HCT116 (cell line): ENCODE data around the gene IFT25. TPM values are rescaled to one million over a fixed set of nuclear protein-coding genes. Genes with fewer than 3 reads are reported as not detected.
A peak's percentile ranks its signal among the peaks of the same experiment; 100 is the strongest.

Source experiments
- ATAC-seq: fragments of 200-7000 bp; cut with Tn5 transposase; 2 replicates; pipeline ENCODE4 v1.9.1; 2020; ENCODE audit warnings: mild to moderate bottlenecking, moderate library complexity
- Bru-seq: library from RNA; stranded (reverse); fragments of 400-500 nt; gene quantifications from one replicate; lab custom pipeline; 2021; lab: Mats Ljungman, UMichigan
- BruChase-seq, 2 experiments: library from RNA; stranded (reverse); fragments of 400-500 nt; gene quantifications; one replicate each; lab custom pipeline; 2021; lab: Mats Ljungman, UMichigan
- BruUV-seq: library from RNA; stranded (reverse); fragments of 400-500 nt; replicated peaks from 2 replicates; lab custom pipeline; 2021; lab: Mats Ljungman, UMichigan
- CTCF ChIA-PET: fragments of 300-600 bp; sonication (Branson Sonifier 250); formaldehyde crosslinking; loops from one replicate; lab custom pipeline; 2021; ENCODE audit warnings: antibody characterized with exemption; lab: Charles Lee
- POLR2A ChIA-PET: fragments of 300-600, 350-600 bp; sonication (Branson Sonifier 250); formaldehyde crosslinking; loops from one replicate; lab custom pipeline; 2021; ENCODE audit warnings: antibody characterized with exemption; lab: Charles Lee
- RAD21 ChIA-PET, 2 experiments: fragments of 300-600 bp; sonication (Branson Sonifier 250); formaldehyde crosslinking; loops; one replicate each; lab custom pipeline; 2023; ENCODE audit warnings: low total read pairs in 2 of 2; ENCODE audit not compliant: uncharacterized antibody in 2 of 2, unreplicated experiment in 2 of 2, low non-redundant PET in 1 of 2; lab: Charles Lee
- DNase-seq: peaks from one replicate; pipeline ENCODE4 v3.0.0-alpha.2; 2010; ENCODE audit warnings: low read depth, low spot score
- H2AFZ ChIP-seq: fragments of 200-600 bp; shearing (Covaris generic), sonication (generic); 2 replicates; pipeline ENCODE4 v1.6.1; 2017; ENCODE audit warnings: low read depth, mixed run types, mixed read lengths, antibody characterized with exemption, low read length; ENCODE audit not compliant: poor library complexity, severe bottlenecking
- H3K27ac ChIP-seq: 2 replicates; pipeline ENCODE4 v1.5.1; 2012; ENCODE audit warnings: low read depth, low read length
- H3K27me3 ChIP-seq: fragments of 200-600 bp; sonication (generic); 2 replicates; pipeline ENCODE4 v1.6.1; 2016; ENCODE audit warnings: mixed run types, low read length, mixed read lengths; ENCODE audit not compliant: insufficient read depth
- H3K36me3 ChIP-seq, 2 experiments: fragments of 200-500 bp in 1 of 2; fragments of 200-600 bp in 1 of 2; sonication (Bioruptor generic) in 1 of 2; sonication (generic) in 1 of 2; 2 replicates each; pipeline versions ENCODE4 v1.5.1 to v1.6.1; 2014 to 2016; ENCODE audit warnings: low read length in 2 of 2, inconsistent platforms in 1 of 2, mixed read lengths in 1 of 2, mixed run types in 1 of 2; ENCODE audit not compliant: insufficient read depth in 2 of 2, control insufficient read depth in 1 of 2
- H3K4me1 ChIP-seq, 2 experiments: fragments of 200-600 bp in 1 of 2; sonication (generic) in 1 of 2; 2 replicates each; pipeline versions ENCODE4 v1.5.1 to v1.6.1; 2012 to 2017; ENCODE audit warnings: low read length in 2 of 2, inconsistent platforms in 1 of 2, mild to moderate bottlenecking in 1 of 2, mixed read lengths in 1 of 2, mixed run types in 1 of 2, moderate library complexity in 1 of 2; ENCODE audit not compliant: insufficient read depth in 2 of 2, control insufficient read depth in 1 of 2
- H3K4me2 ChIP-seq: fragments of 200-600 bp; sonication (generic); 2 replicates; pipeline ENCODE4 v1.6.1; 2017; ENCODE audit warnings: mixed run types, low read length, mixed read lengths
- H3K4me3 ChIP-seq, 2 experiments: fragments of 200-600 bp in 1 of 2; sonication (generic) in 1 of 2; replicated peaks in 1 of 2; 2 replicates each; pipeline ENCODE4 v1.5.1; 2011 to 2016; ENCODE audit warnings: low read length in 2 of 2, control low read depth in 1 of 2, low read depth in 1 of 2, mild to moderate bottlenecking in 1 of 2, mixed read lengths in 1 of 2, mixed run types in 1 of 2
- H3K79me2 ChIP-seq: fragments of 200-600 bp; sonication (generic); 2 replicates; pipeline ENCODE4 v1.6.1; 2017; ENCODE audit warnings: mild to moderate bottlenecking, mixed run types, low read length, moderate library complexity, mixed read lengths; ENCODE audit not compliant: insufficient read depth
- H3K9ac ChIP-seq: fragments of 200-600 bp; sonication (generic); 2 replicates; pipeline ENCODE4 v1.6.1; 2016; ENCODE audit warnings: low read length, mixed read lengths
- H3K9me2 ChIP-seq: fragments of 200-600 bp; sonication (generic), shearing (Covaris generic); 2 replicates; pipeline ENCODE4 v1.6.1; 2017; ENCODE audit warnings: mixed run types, mild to moderate bottlenecking, moderate library complexity; ENCODE audit not compliant: insufficient read depth
- H3K9me3 ChIP-seq, 2 experiments: fragments of 200-500 bp in 1 of 2; fragments of 200-600 bp in 1 of 2; sonication (Bioruptor generic) in 1 of 2; sonication (generic) in 1 of 2; 2 replicates each; pipeline ENCODE4 v1.6.1; 2014 to 2017; ENCODE audit warnings: low read length in 2 of 2, mixed read lengths in 2 of 2, inconsistent platforms in 1 of 2, low read depth in 1 of 2, mild to moderate bottlenecking in 1 of 2, mixed run types in 1 of 2, moderate library complexity in 1 of 2; ENCODE audit not compliant: control insufficient read depth in 1 of 2, insufficient read depth in 1 of 2
- H4K20me1 ChIP-seq: fragments of 200-600 bp; sonication (generic), shearing (Covaris generic); 2 replicates; pipeline ENCODE4 v1.6.1; 2017; ENCODE audit warnings: mixed run types, mild to moderate bottlenecking, moderate library complexity; ENCODE audit not compliant: insufficient read depth
- ATF3 ChIP-seq: IDR thresholded peaks from 2 replicates; pipeline ENCODE4 v1.6.1; 2012
- CTCF ChIP-seq, 3 experiments: fragments of 200-600 bp in 1 of 3; sonication (generic) in 1 of 3; IDR thresholded peaks in 2 of 3; conservative IDR thresholded peaks in 1 of 3; 2 replicates each; pipeline ENCODE4 v1.5.1; 2012 to 2017; ENCODE audit warnings: low read depth in 2 of 3, low read length in 2 of 3, antibody characterized with exemption in 1 of 3, borderline replicate concordance in 1 of 3, control low read depth in 1 of 3, mild to moderate bottlenecking in 1 of 3, mixed read lengths in 1 of 3, mixed run types in 1 of 3, moderate library complexity in 1 of 3; ENCODE audit not compliant: insufficient read depth in 1 of 3
- EGR1 ChIP-seq: IDR thresholded peaks from 2 replicates; pipeline ENCODE4 v1.6.1; 2012; ENCODE audit warnings: low read depth
- FOSL1 ChIP-seq: IDR thresholded peaks from 2 replicates; pipeline ENCODE4 v1.6.1; 2012; ENCODE audit warnings: low read depth
- JUND ChIP-seq: IDR thresholded peaks from 2 replicates; pipeline ENCODE4 v1.6.1; 2012
- POLR2A ChIP-seq: IDR thresholded peaks from 2 replicates; pipeline ENCODE4 v1.7.0; 2011; ENCODE audit warnings: borderline replicate concordance; ENCODE audit not compliant: insufficient read depth, insufficient read length; ENCODE audit errors: extremely low read depth
- POLR2AphosphoS5 ChIP-seq: IDR thresholded peaks from 2 replicates; pipeline ENCODE4 v1.6.1; 2011; ENCODE audit warnings: mild to moderate bottlenecking, low read depth, low read length, moderate library complexity
- REST ChIP-seq: IDR thresholded peaks from 2 replicates; pipeline ENCODE4 v1.6.1; 2012; ENCODE audit warnings: low read depth
- SP1 ChIP-seq: IDR thresholded peaks from 2 replicates; pipeline ENCODE4 v1.6.1; 2012; ENCODE audit warnings: low read depth
- SRF ChIP-seq: IDR thresholded peaks from 2 replicates; pipeline ENCODE4 v1.6.1; 2012; ENCODE audit warnings: low read depth
- TCF7L2 ChIP-seq: IDR thresholded peaks from 2 replicates; pipeline ENCODE4 v1.7.0; 2011; ENCODE audit warnings: borderline replicate concordance, inconsistent platforms; ENCODE audit not compliant: insufficient read depth, insufficient read length; ENCODE audit errors: extremely low read depth
- YY1 ChIP-seq: IDR thresholded peaks from 2 replicates; pipeline ENCODE4 v1.6.1; 2011; ENCODE audit warnings: low read length, low read depth, moderate library complexity, mild to moderate bottlenecking; ENCODE audit not compliant: insufficient replicate concordance; ENCODE audit errors: extremely low read depth
- ZBTB33 ChIP-seq: IDR thresholded peaks from 2 replicates; pipeline ENCODE4 v1.6.1; 2011; ENCODE audit warnings: mild to moderate bottlenecking, low read length, moderate library complexity; ENCODE audit not compliant: insufficient replicate concordance; ENCODE audit errors: extremely low read depth
- ZFX ChIP-seq: fragments of 450-650 bp; IDR thresholded peaks from 2 replicates; pipeline ENCODE4 v1.6.1; 2017
- ZNF274 ChIP-seq: fragments of 200-500 bp; sonication (Bioruptor generic); IDR thresholded peaks from 2 replicates; pipeline ENCODE4 v1.6.1; 2014; ENCODE audit warnings: mild to moderate bottlenecking, low read depth, low read length, inconsistent platforms
- intact Hi-C: fragments of 100-400 bp; cut with micrococcal nuclease; formaldehyde crosslinking; loops from 2 replicates; pipeline ENCODE4 v1.10.0; 2022
- long read RNA-seq: library from polyadenylated mRNA; unstranded; transcript quantifications from one replicate; pipeline ENCODE4 v2.0.0, GENCODE V29; 2021; ENCODE audit not compliant: unreplicated experiment
- polyA plus RNA-seq: library from polyadenylated mRNA; unstranded; fragments of >200 nt; gene quantifications from 2 replicates; pipeline ENCODE4 v1.2.1, GENCODE V29; 2012; ENCODE audit warnings: missing spikeins
- total RNA-seq: library from RNA; stranded (reverse); gene quantifications from one replicate; pipeline ENCODE4 v1.2.1, GENCODE V29; 2021; ENCODE audit not compliant: unreplicated experiment

Gene IFT25
- total RNA-seq: 45.1 TPM
- polyA plus RNA-seq: 10.1 and 19.4 TPM in 2 replicates
- percentile 69 among the genes with signal in this experiment for Bru-seq, nascent RNA
- BruChase-seq, experiment 1, labeled RNA remaining after a 6-hour chase: percentile 63 among the genes with signal in this experiment
- percentile 75 among the genes with signal in this experiment for BruChase-seq, experiment 2, labeled RNA remaining after a 2-hour chase
- long read RNA-seq, transcript HSPB11-201 (6 exons, 915 nt): major isoform, 24 of 53 reads
- long read RNA-seq, partial matches to known transcripts: 21 of 53 reads
- long read RNA-seq, other reads (novel, unspliced or antisense): 7 of 53 reads

GRCh38 chr1:53945433-53946251 is at the start of gene IFT25:
Gene IFT25 (minus strand): TSS chr1:53945699. CDS start chr1:53940082, 5,617 bp downstream.
- H3K79me2 ChIP-seq: peaks cover 73% of the 10 kb centered on the region
- TF ChIP-seq ZBTB33 (no peak), FOSL1 (no peak), CTCF (IDR thresholded peaks at IDR 0.05 in 2 of 3, conservative IDR thresholded peaks at IDR 0.05 in 1 of 3; ENCODE audit: borderline replicate concordance in 1 of 3, insufficient read depth in 1 of 3, low read depth in 2 of 3, low read length in 2 of 3) (no peak), POLR2A (peak; percentile 60), SP1 (peak; percentile 18; the same call in 1 of the 2 replicates), YY1 (no peak), ZNF274 (no peak), REST (no peak), TCF7L2 (no peak), ATF3 (no peak), ZFX (no peak), EGR1 (no peak), POLR2AphosphoS5 (peak; percentile 83), JUND (no peak), SRF (no peak)

More at GRCh38 chr1:53945433-53946251, at the start of gene IFT25:
- Histone ChIP-seq H3K27me3 (no peaks in the 10 kb centered on the region), H3K9me2 (no peaks in the 10 kb centered on the region), H3K9me3 (no peaks in the 10 kb centered on the region), H3K4me1 (peaks cover 10 to 30% of the 10 kb centered on the region in 2 experiments; a peak in 3 of 4 replicates), H3K9ac (peak within 1 kb of the TSS; percentile 79), H3K4me2 (peak within 1 kb of the TSS; percentile 78), H3K4me3 (peak within 1 kb of the TSS; percentile 83 to 87), H3K36me3 (peaks cover 8% of the 10 kb centered on the region in 2 experiments; a peak in 2 of 4 replicates), H2AFZ (no peak within 1 kb of the TSS), H4K20me1 (no peaks in the 10 kb centered on the region), H3K27ac (peak within 1 kb of the TSS; percentile 73)
- ChIA-PET POLR2A (interaction anchor here (0.6 to 1.7 kb wide), 10 partner anchors 8 to 708 kb away, joined by 3 to 9 read pairs (median 3); partner anchors contain the start of genes LDLRAD1 and NDC1), CTCF (interaction anchor here (0.7 to 1.9 kb wide), 12 partner anchors 10 to 85 kb away, joined by 3 to 22 read pairs (median 4); partner anchors contain the start of gene YIPF1), RAD21 (interaction anchor here (0.9 to 1.3 kb wide), 2 partner anchors 56 to 85 kb away, joined by 3 to 6 read pairs; partner anchors contain the start of gene YIPF1 (in 1 of the 2))
- DNase-seq (peak; percentile 88), ATAC-seq (peak; percentile 84)
- intact Hi-C loops: loop anchor here (2.0 kb wide), 1 partner anchor 57 kb away; the partner anchor contains the start of gene YIPF1
- BruUV-seq: no TSS peak
